ENCODE results near the gene SLC6A8.

The SLC6A8 gene

DNA sequence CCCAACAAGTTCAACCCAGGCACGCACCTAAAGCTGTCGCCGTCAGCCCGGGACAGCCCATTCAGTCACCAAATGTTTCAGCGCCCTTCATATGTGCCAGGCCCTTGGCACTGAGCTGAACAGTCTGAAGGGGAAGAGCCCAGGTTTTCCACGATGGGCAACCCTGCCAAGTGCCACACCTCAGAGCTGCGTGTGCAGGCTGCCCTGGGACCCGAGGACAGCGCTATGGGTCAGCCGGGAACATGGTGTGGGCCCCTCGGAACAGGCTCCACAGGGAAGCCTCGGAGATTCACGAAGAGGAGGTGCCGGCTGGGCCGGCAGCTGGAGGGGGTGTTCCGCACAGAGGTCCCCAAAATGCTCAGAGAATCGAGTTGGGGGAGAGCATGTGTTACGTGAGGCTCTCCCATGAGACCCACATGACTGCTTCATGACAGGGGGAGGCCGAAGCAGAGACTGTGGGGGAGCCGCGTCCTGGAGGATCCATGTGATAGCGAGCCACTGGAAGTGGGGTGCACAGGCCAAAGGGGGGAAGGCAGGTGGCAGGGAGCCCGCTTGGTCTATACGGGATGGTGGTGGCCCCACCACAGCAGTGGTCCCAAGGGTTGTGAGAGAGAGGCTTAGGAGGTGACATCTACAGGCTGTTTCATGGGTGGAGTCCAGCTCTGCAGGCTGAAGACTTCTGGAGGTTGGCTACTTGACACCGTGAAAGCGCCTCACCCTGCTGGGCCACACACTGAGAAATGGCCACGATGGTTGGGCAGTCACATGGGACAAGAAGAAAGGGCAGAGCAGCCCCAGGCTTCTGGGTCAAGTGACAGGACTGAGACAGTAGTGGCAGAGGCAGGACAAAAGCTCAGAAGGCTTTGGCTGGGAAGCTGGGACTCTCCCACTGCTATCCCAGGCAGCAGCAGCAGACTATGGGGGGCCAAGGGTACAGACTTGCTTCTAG is 22.3 kb downstream of the SLC6A8 start:
- Histone ChIP-seq H2AFZ (ENCODE audit: low read depth, low read length) (no peak overlapping the region), H3K36me3 (ENCODE audit: insufficient read depth, low read length) (peaks cover 47% of the 10 kb centered on the region), H3K27me3 (ENCODE audit: insufficient read depth, low read length, poor library complexity) (no peaks in the 10 kb centered on the region), H4K20me1 (ENCODE audit: insufficient read depth, low read length) (no peaks in the 10 kb centered on the region; the same call in 1 of the 2 replicates), H3K9me3 (ENCODE audit: insufficient read depth, low read length, severe bottlenecking) (no peaks in the 10 kb centered on the region), H3K4me3 (ENCODE audit: low read depth in 1 of 2, low read length in 2 of 2) (no peak overlapping the region), H3K4me1 (ENCODE audit: insufficient read depth, low read length) (no peaks in the 10 kb centered on the region), H3K27ac (ENCODE audit: low read length) (no peak overlapping the region), H3K4me2 (ENCODE audit: insufficient read depth, low read length) (no peak overlapping the region), H3K79me2 (ENCODE audit: insufficient read depth, low read length) (no peaks in the 10 kb centered on the region), H3K9ac (ENCODE audit: low read depth, low read length) (no peak overlapping the region)
- no peak for TF ChIP-seq EZH2 (IDR thresholded peaks at IDR 0.05; ENCODE audit: borderline replicate concordance, low read depth, low read length, severe bottlenecking)
- TF ChIP-seq, protein P1, sequence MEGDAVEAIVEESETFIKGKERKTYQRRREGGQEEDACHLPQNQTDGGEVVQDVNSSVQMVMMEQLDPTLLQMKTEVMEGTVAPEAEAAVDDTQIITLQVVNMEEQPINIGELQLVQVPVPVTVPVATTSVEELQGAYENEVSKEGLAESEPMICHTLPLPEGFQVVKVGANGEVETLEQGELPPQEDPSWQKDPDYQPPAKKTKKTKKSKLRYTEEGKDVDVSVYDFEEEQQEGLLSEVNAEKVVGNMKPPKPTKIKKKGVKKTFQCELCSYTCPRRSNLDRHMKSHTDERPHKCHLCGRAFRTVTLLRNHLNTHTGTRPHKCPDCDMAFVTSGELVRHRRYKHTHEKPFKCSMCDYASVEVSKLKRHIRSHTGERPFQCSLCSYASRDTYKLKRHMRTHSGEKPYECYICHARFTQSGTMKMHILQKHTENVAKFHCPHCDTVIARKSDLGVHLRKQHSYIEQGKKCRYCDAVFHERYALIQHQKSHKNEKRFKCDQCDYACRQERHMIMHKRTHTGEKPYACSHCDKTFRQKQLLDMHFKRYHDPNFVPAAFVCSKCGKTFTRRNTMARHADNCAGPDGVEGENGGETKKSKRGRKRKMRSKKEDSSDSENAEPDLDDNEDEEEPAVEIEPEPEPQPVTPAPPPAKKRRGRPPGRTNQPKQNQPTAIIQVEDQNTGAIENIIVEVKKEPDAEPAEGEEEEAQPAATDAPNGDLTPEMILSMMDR (IDR thresholded peaks at IDR 0.05; ENCODE audit: borderline replicate concordance, extremely low read depth, low read length, poor library complexity, severe bottlenecking): no peak
- ATAC-seq (ENCODE audit: insufficient read depth, low read depth): no peak
- no peak for DNase-seq

DNA sequence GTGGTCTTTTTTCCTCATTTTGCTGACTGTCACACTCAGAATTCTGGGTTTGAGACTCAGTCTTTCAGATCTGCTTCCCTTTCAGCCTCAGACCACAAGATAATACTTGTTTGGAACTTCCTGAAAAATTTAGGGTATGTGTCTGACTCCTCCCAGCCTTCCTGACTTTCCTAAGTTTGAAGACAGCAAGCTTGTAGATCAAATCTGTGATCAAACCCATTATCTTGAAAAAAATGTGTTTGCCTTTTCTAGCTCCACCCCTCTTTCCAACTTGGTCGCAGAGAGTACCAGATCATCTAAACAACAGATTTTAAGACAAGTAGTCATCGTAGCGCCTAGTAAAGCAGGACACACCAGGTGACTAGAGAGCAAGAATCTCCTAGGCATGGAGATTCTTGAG is 26.5 kb downstream of the SLC6A8 start:
- Histone ChIP-seq H3K4me2 (ENCODE audit: insufficient read depth, low read length) (no peak overlapping the region), H3K27me3 (ENCODE audit: insufficient read depth, low read length, poor library complexity) (no peaks in the 10 kb centered on the region), H3K79me2 (ENCODE audit: insufficient read depth, low read length) (peaks cover 10% of the 10 kb centered on the region; the same call in 1 of the 2 replicates), H3K27ac (ENCODE audit: low read length) (no peak overlapping the region), H4K20me1 (ENCODE audit: insufficient read depth, low read length) (0 out of 2 replicates have a peak, but pooled peaks cover 1% of the 10 kb centered on the region), H3K36me3 (ENCODE audit: insufficient read depth, low read length) (peaks cover 70% of the 10 kb centered on the region), H2AFZ (ENCODE audit: low read depth, low read length) (no peak overlapping the region), H3K9ac (ENCODE audit: low read depth, low read length) (no peak overlapping the region), H3K4me1 (ENCODE audit: insufficient read depth, low read length) (no peaks in the 10 kb centered on the region), H3K9me3 (ENCODE audit: insufficient read depth, low read length, severe bottlenecking) (no peaks in the 10 kb centered on the region), H3K4me3 (ENCODE audit: low read depth in 1 of 2, low read length in 2 of 2) (no peak overlapping the region)
- TF ChIP-seq, protein P1 (IDR thresholded peaks at IDR 0.05; ENCODE audit: borderline replicate concordance, extremely low read depth, low read length, poor library complexity, severe bottlenecking): no peak
- TF ChIP-seq EZH2 (IDR thresholded peaks at IDR 0.05; ENCODE audit: borderline replicate concordance, low read depth, low read length, severe bottlenecking): no peak
- DNase-seq (no peak), ATAC-seq (ENCODE audit: insufficient read depth, low read depth) (no peak)

DNA sequence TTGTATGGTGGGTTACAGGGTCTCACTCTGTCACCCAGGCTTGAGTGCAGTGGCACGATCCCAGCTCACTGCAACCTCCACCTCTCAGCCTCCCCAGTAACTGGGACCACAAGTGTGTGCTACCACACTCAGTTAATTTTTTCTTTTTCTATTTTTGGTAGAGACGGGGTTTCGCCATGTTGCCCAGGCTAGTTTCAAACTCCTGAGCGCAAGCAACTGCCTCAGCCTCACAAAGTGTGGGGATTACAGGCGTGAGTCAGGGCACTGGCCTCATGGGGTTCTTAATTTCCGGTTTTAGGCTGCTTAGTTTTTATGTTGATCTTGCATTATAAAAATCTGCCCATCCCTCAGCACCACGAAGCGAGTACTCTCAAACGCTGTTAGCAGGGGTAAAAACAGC is 29.7 kb downstream of the SLC6A8 start:
- H3K4me1 ChIP-seq (ENCODE audit: insufficient read depth, low read length): peaks cover 6% of the 10 kb centered on the region; the same call in 1 of the 2 replicates
- no peak overlapping the region for H3K4me2 ChIP-seq (ENCODE audit: insufficient read depth, low read length)
- no peak overlapping the region for H2AFZ ChIP-seq (ENCODE audit: low read depth, low read length)
- no peak overlapping the region for H3K27ac ChIP-seq (ENCODE audit: low read length)
- ATAC-seq (ENCODE audit: insufficient read depth, low read depth) (no peak), DNase-seq (no peak)
- H3K9ac ChIP-seq (ENCODE audit: low read depth, low read length): no peak overlapping the region
- no peaks in the 10 kb centered on the region for H3K9me3 ChIP-seq (ENCODE audit: insufficient read depth, low read length, severe bottlenecking)
- H3K27me3 ChIP-seq (ENCODE audit: insufficient read depth, low read length, poor library complexity): no peaks in the 10 kb centered on the region
- peaks cover 35% of the 10 kb centered on the region for H3K79me2 ChIP-seq (ENCODE audit: insufficient read depth, low read length)
- no peak overlapping the region for H3K4me3 ChIP-seq (ENCODE audit: low read depth in 1 of 2, low read length in 2 of 2)
- H3K36me3 ChIP-seq (ENCODE audit: insufficient read depth, low read length): peaks cover 73% of the 10 kb centered on the region
- peaks cover 17% of the 10 kb centered on the region; the same call in 1 of the 2 replicates for H4K20me1 ChIP-seq (ENCODE audit: insufficient read depth, low read length)
- TF ChIP-seq EZH2 (IDR thresholded peaks at IDR 0.05; ENCODE audit: borderline replicate concordance, low read depth, low read length, severe bottlenecking): no peak
- TF ChIP-seq, protein P1 (IDR thresholded peaks at IDR 0.05; ENCODE audit: borderline replicate concordance, extremely low read depth, low read length, poor library complexity, severe bottlenecking): no peak

Data from DND-41 (cell line).